HFFc6 (cell line): ENCODE data around the gene SLC29A3. TPM values are rescaled to one million over a fixed set of nuclear protein-coding genes. Genes with fewer than 3 reads are reported as not detected.

ENCODE experiments used
- DNase-seq: peaks from one replicate; pipeline ENCODE4 v3.0.0-alpha.2; 2018
- H3K27ac Mint-ChIP-seq: 2 replicates; pipeline ENCODE4 v1.8.0; 2020; ENCODE audit warnings: mild to moderate bottlenecking, mixed read lengths
- H3K27me3 Mint-ChIP-seq: 2 replicates; pipeline ENCODE4 v1.8.0; 2021; ENCODE audit warnings: mild to moderate bottlenecking, moderate library complexity, mixed read lengths; ENCODE audit not compliant: insufficient read depth
- H3K36me3 Mint-ChIP-seq: 2 replicates; pipeline ENCODE4 v1.8.0; 2021; ENCODE audit warnings: low read depth, mixed read lengths
- H3K4me1 Mint-ChIP-seq: 2 replicates; pipeline ENCODE4 v1.8.0; 2020; ENCODE audit warnings: low read depth, mixed read lengths
- H3K4me3 Mint-ChIP-seq: 2 replicates; pipeline ENCODE4 v1.8.0; 2020; ENCODE audit warnings: mild to moderate bottlenecking, moderate library complexity, mixed read lengths
- H3K9me3 Mint-ChIP-seq: 2 replicates; pipeline ENCODE4 v1.8.0; 2020; ENCODE audit warnings: mild to moderate bottlenecking, mixed read lengths
- total RNA-seq, 6 experiments: library from RNA; stranded (reverse); fragmentation: NEBNext Ultra II Directional; extraction: Animal tissue kit (Norgen Biotek cat#: 25700); gene quantifications; 2 replicates in 1 of 6; 3 replicates in 5 of 6; pipeline ENCODE4 v1.2.3, GENCODE V29; 2021
- TF ChIP-seq, protein P1 (sequence below): fragments of 200-600 bp; sonication (generic); IDR thresholded peaks from 2 replicates; pipeline ENCODE4 v1.5.0; 2021; ENCODE audit warnings: antibody characterized with exemption, mild to moderate bottlenecking

Gene SLC29A3
- total RNA-seq, 6 experiments from 2014 or later = 2.1 to 4.4 (median 2.7) TPM

DNA sequence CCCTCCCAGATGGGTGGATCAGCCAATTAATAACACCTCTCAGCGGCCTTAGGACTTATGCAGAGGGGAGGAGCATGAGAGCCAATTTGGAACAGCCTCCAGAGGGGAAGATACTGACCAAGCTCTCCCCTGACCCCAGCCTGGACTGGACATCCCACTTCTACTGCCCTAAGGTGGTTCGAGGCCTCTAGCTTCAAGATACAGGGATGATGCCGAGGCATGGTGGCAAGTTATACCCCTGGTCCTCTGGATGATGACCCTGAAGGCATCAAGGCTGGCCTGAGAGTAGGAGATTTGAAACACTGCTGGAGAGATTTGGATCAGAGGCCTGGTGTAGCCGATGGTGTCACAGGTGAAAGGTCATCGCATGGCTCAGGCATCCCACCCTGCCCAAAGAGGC is 80.9 kb downstream of the SLC29A3 start:
- Mint-ChIP-seq H3K36me3 (no peaks in the 10 kb centered on the region), H3K9me3 (no peaks in the 10 kb centered on the region), H3K4me3 (no peak overlapping the region), H3K4me1 (no peaks in the 10 kb centered on the region), H3K27ac (no peak overlapping the region), H3K27me3 (peaks cover 47% of the 10 kb centered on the region)
- DNase-seq = no peak
- TF ChIP-seq, protein P1, sequence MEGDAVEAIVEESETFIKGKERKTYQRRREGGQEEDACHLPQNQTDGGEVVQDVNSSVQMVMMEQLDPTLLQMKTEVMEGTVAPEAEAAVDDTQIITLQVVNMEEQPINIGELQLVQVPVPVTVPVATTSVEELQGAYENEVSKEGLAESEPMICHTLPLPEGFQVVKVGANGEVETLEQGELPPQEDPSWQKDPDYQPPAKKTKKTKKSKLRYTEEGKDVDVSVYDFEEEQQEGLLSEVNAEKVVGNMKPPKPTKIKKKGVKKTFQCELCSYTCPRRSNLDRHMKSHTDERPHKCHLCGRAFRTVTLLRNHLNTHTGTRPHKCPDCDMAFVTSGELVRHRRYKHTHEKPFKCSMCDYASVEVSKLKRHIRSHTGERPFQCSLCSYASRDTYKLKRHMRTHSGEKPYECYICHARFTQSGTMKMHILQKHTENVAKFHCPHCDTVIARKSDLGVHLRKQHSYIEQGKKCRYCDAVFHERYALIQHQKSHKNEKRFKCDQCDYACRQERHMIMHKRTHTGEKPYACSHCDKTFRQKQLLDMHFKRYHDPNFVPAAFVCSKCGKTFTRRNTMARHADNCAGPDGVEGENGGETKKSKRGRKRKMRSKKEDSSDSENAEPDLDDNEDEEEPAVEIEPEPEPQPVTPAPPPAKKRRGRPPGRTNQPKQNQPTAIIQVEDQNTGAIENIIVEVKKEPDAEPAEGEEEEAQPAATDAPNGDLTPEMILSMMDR = no peak

DNA sequence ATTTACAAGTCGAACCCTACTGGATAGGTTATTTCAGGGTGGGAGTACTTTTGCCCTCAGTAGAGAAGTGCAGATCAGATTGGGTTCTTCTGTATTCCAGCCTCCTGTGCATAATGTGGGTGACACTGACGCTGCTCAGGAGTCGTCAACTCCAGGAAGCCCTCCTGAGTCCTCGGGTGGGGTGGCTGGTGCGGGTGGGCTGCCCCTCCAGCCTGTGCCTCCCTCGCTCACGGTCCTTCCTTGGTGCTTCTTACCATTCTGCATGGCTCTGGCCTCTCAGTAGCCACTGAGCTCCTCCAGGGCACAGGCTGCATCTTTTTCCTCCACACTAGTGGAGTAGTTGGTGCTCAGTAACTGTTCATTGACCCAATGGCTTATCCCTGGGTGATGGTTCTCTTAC is 82.0 kb downstream of the SLC29A3 start:
- Mint-ChIP-seq H3K4me3 (no peak overlapping the region), H3K9me3 (no peaks in the 10 kb centered on the region), H3K4me1 (no peaks in the 10 kb centered on the region), H3K27me3 (peaks cover 39% of the 10 kb centered on the region), H3K36me3 (no peaks in the 10 kb centered on the region), H3K27ac (no peak overlapping the region)
- TF ChIP-seq, protein P1 = no peak
- no peak for DNase-seq

DNA sequence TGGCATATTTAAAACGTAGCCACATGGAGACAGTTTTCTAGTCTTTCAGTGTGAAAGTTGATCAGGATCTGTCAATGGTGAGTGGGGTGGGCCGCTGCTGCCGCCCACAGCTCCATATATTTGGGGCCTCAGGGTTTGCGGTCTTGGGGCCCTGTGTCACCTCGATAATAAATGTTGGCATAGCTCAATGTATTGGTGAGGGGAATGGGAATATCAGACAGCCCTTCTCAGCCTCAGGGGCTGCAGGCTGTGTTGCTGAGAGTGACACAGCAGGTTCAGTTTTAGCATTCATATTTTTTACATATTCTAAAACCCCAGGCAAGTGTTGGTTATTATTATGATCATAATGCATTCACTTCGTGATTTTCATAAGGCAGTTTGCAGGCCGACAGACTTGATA is 82.9 kb downstream of the SLC29A3 start:
- DNase-seq = no peak
- no peaks in the 10 kb centered on the region for H3K4me1 Mint-ChIP-seq
- H3K36me3 Mint-ChIP-seq = no peaks in the 10 kb centered on the region
- no peak overlapping the region for H3K27ac Mint-ChIP-seq
- H3K4me3 Mint-ChIP-seq = no peak overlapping the region
- H3K27me3 Mint-ChIP-seq = peaks cover 41% of the 10 kb centered on the region
- H3K9me3 Mint-ChIP-seq = no peaks in the 10 kb centered on the region
- TF ChIP-seq, protein P1 = no peak

DNA sequence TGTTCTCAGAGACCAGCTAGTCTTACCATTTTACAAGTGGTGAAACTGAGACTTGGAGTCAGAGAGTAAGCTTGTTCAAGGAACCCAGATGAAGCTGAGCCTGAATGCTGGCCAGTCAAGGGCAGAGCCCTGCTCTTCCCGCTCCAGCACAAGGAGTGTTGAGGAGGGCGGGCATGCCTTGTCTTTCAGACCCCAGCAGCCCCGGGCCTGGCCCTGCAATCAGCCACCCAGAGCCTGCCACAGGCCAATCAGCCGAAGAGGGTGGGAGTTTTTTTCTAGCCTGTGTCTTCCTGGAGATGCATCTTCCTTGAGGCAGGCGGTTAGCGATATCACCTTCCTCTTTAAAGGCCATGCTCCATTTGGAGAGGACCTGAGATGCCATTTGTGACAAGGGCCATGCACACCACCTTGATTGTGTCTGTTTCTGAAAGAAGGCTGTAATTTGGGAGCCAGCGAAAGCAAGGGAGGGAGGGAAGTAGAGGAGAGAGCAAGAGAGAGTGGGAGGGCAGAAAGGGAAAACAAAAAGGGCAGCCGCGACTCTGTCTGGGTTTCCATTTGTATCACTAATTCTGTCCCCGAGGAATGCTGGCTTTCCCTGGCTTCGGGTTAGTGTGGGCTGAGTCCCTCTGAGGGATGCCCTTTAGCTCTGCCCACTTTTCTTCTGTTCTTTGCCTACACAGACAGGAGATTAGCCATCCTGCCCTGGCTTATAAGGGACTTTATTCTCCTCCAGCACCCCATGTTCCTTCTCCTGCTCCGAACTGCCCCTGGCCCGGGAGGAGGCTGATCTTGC is 85.6 kb downstream of the SLC29A3 start:
- H3K36me3 Mint-ChIP-seq = no peaks in the 10 kb centered on the region
- no peaks in the 10 kb centered on the region for H3K4me1 Mint-ChIP-seq
- H3K27me3 Mint-ChIP-seq = peaks cover 29% of the 10 kb centered on the region
- TF ChIP-seq, protein P1 = no peak
- H3K27ac Mint-ChIP-seq = no peak overlapping the region
- H3K4me3 Mint-ChIP-seq = no peak overlapping the region
- no peak for DNase-seq
- no peaks in the 10 kb centered on the region for H3K9me3 Mint-ChIP-seq

DNA sequence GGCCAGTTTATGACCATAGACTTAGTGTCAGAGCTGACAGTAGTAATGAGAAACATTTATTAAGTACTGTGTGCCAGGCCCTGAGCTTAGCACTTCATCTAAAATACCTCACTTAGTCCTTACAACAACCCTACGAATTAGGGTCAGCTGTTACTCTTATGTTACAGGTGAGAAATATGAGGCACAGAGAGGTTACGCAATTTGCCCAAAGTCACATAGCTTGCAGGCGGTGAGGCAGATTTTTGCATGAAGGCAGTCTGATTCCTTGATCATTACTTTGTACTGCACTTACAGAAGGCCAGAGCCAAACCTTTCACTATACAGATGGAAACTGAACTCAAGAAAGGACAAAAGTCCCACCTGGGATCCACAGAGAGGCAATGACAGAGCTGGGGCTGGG is 87.8 kb downstream of the SLC29A3 start:
- Mint-ChIP-seq H3K36me3 (no peaks in the 10 kb centered on the region), H3K4me1 (no peaks in the 10 kb centered on the region), H3K9me3 (peaks cover 6% of the 10 kb centered on the region; the same call in 1 of the 2 replicates), H3K27ac (no peak overlapping the region), H3K27me3 (peaks cover 18% of the 10 kb centered on the region), H3K4me3 (no peak overlapping the region)
- TF ChIP-seq, protein P1 = no peak
- no peak for DNase-seq
